HepG2 (cell line): Measurements from ENCODE around the gene TMEM260. TPM values are rescaled to one million over a fixed set of nuclear protein-coding genes. Genes with fewer than 3 reads are reported as not detected.

ENCODE experiments used
- ARHGAP35 ChIP-seq: sonication (generic); formaldehyde crosslinking; IDR thresholded peaks from 2 replicates; pipeline ENCODE4 v1.9.0; 2022; ENCODE audit warnings: mild to moderate bottlenecking, inconsistent platforms, moderate library complexity, missing genetic modification reagents, borderline replicate concordance
- ATF7 ChIP-seq, 2 experiments: fragments of 450-650 bp in 1 of 2; sonication (generic) in 1 of 2; formaldehyde crosslinking in 1 of 2; IDR thresholded peaks; 2 replicates each; pipeline versions ENCODE4 v1.4.0 to v1.6.1; 2016 to 2020; ENCODE audit warnings: antibody characterized with exemption in 1 of 2, mild to moderate bottlenecking in 1 of 2, missing genetic modification reagents in 1 of 2
- CENPBD1 ChIP-seq: sonication (generic); formaldehyde crosslinking; IDR thresholded peaks from 2 replicates; pipeline ENCODE4 v1.8.0; 2022; ENCODE audit warnings: missing genetic modification reagents, low read depth, mild to moderate bottlenecking, borderline replicate concordance
- KLF13 ChIP-seq: sonication (generic); formaldehyde crosslinking; IDR thresholded peaks from 2 replicates; pipeline ENCODE4 v1.4.0; 2020; ENCODE audit warnings: mild to moderate bottlenecking, missing genetic modification reagents
- KMT2B ChIP-seq: IDR thresholded peaks from 2 replicates; pipeline ENCODE4 v1.6.1; 2016; ENCODE audit warnings: missing genetic modification reagents, missing compliant biosample characterization
- MAZ ChIP-seq, 2 experiments: sonication (generic) in 1 of 2; formaldehyde crosslinking in 1 of 2; IDR thresholded peaks; 2 replicates each; pipeline versions ENCODE4 v1.5.0 to v1.6.1; 2012 to 2020; ENCODE audit warnings: low read depth in 2 of 2, mild to moderate bottlenecking in 2 of 2, borderline replicate concordance in 1 of 2, improper control_type of control experiment in 1 of 2, low read length in 1 of 2, missing genetic modification reagents in 1 of 2, moderate library complexity in 1 of 2
- NFE2L1 ChIP-seq: sonication (generic); formaldehyde crosslinking; IDR thresholded peaks from 2 replicates; pipeline ENCODE4 v1.4.0; 2020; ENCODE audit warnings: missing genetic modification reagents, mild to moderate bottlenecking, borderline replicate concordance
- SAP130 ChIP-seq: IDR thresholded peaks from 2 replicates; pipeline ENCODE4 v1.6.1; 2016; ENCODE audit warnings: low read depth
- STAT6 ChIP-seq: sonication (generic); formaldehyde crosslinking; IDR thresholded peaks from 2 replicates; pipeline ENCODE4 v1.4.0; 2020; ENCODE audit warnings: missing genetic modification reagents, mild to moderate bottlenecking, borderline replicate concordance
- TFDP2 ChIP-seq: sonication (generic); formaldehyde crosslinking; IDR thresholded peaks from 2 replicates; pipeline ENCODE4 v1.4.0; 2020; ENCODE audit warnings: missing genetic modification reagents
- WIZ ChIP-seq: sonication (generic); formaldehyde crosslinking; IDR thresholded peaks from 2 replicates; pipeline ENCODE4 v1.5.1; 2020; ENCODE audit warnings: mild to moderate bottlenecking, missing genetic modification reagents
- ZFY ChIP-seq: sonication (generic); formaldehyde crosslinking; IDR thresholded peaks from 2 replicates; pipeline ENCODE4 v1.4.0; 2020; ENCODE audit warnings: missing genetic modification reagents
- ZNF160 ChIP-seq: sonication (generic); formaldehyde crosslinking; IDR thresholded peaks from 2 replicates; pipeline ENCODE4 v1.8.0; 2022; ENCODE audit warnings: mild to moderate bottlenecking, inconsistent platforms, missing genetic modification reagents
- ZNF343 ChIP-seq: sonication (generic); formaldehyde crosslinking; IDR thresholded peaks from 2 replicates; pipeline ENCODE4 v1.4.0; 2020; ENCODE audit warnings: mild to moderate bottlenecking, missing genetic modification reagents
- ZNF513 ChIP-seq: sonication (generic); formaldehyde crosslinking; conservative IDR thresholded peaks from 2 replicates; pipeline ENCODE4 v1.5.0; 2020; ENCODE audit warnings: missing genetic modification reagents
- ZNF569 ChIP-seq: sonication (generic); formaldehyde crosslinking; IDR thresholded peaks from 2 replicates; pipeline ENCODE4 v1.5.0; 2020; ENCODE audit warnings: mild to moderate bottlenecking, missing genetic modification reagents, moderate library complexity, borderline replicate concordance
- polyA plus RNA-seq, 8 experiments: library from polyadenylated mRNA; depleted of rRNA in 3 of 8; stranded (reverse) in 7 of 8; unstranded in 1 of 8; fragments of >200 nt; fragmentation: Illumina TruSeq in 4 of 8; extraction: Trizol in 4 of 8; gene quantifications; 2 replicates each; pipeline versions ENCODE4 v1.2.1 to v1.2.3, GENCODE V29; 2011 to 2016; ENCODE audit warnings: low read depth in 4 of 8, missing spikeins in 1 of 8, mixed read lengths in 1 of 8; ENCODE audit not compliant: insufficient read depth in 1 of 8
- total RNA-seq, 5 experiments: library from RNA; depleted of rRNA; stranded (reverse); fragments of >200 nt; fragmentation: Illumina TruSeq; extraction: Trizol; gene quantifications; 2 replicates each; pipeline ENCODE4 v1.2.3, GENCODE V29; 2016; ENCODE audit warnings: low read depth in 1 of 5
- TF ChIP-seq, protein P1 (sequence below): sonication (generic); formaldehyde crosslinking; IDR thresholded peaks from 2 replicates; pipeline ENCODE4 v1.4.0; 2020; ENCODE audit warnings: mild to moderate bottlenecking, missing genetic modification reagents
- TF ChIP-seq, protein P2 (sequence below): sonication (generic); formaldehyde crosslinking; IDR thresholded peaks from 2 replicates; pipeline ENCODE4 v1.5.0; 2020; ENCODE audit warnings: mild to moderate bottlenecking, missing genetic modification reagents

TMEM260 gene
- total and polyA plus RNA-seq, 2 of the 13 experiments (the other 11 are each of a cell fraction or from before 2014, with no cell fraction given), result 7.7 to 9.3 TPM

- TF ChIP-seq MAZ (IDR thresholded peaks at IDR 0.05; ENCODE audit: borderline replicate concordance, low read depth, low read length), result peak; percentile 37; the same call in 1 of the 2 replicates
- peak; percentile 39; the same call in 1 of the 2 replicates for TF ChIP-seq MAZ (CRISPR knock-in tag; IDR thresholded peaks at IDR 0.05; ENCODE audit: low read depth)
- peak; percentile 87 for TF ChIP-seq ZFY
- no peak for TF ChIP-seq KLF13 (CRISPR knock-in tag)
- no peak for TF ChIP-seq CENPBD1
- no peak for TF ChIP-seq NFE2L1 (CRISPR knock-in tag)
- 0 out of 2 replicates have a peak, but pooled peaks have one; percentile 62 for TF ChIP-seq ARHGAP35 (CRISPR knock-in tag)
- no peak for TF ChIP-seq ZNF513 (CRISPR knock-in tag)
- peak; percentile 73; the same call in 1 of the 2 replicates for TF ChIP-seq ZNF343 (CRISPR knock-in tag)
- peak; percentile 89 for TF ChIP-seq SAP130 (CRISPR knock-in tag)
- TF ChIP-seq STAT6 (CRISPR knock-in tag), result no peak
- TF ChIP-seq, protein P1, sequence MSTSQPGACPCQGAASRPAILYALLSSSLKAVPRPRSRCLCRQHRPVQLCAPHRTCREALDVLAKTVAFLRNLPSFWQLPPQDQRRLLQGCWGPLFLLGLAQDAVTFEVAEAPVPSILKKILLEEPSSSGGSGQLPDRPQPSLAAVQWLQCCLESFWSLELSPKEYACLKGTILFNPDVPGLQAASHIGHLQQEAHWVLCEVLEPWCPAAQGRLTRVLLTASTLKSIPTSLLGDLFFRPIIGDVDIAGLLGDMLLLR (CRISPR knock-in tag), result no peak
- TF ChIP-seq ZNF160 (CRISPR knock-in tag), result no peak
- no peak for TF ChIP-seq WIZ (CRISPR knock-in tag)
- TF ChIP-seq, protein P2, sequence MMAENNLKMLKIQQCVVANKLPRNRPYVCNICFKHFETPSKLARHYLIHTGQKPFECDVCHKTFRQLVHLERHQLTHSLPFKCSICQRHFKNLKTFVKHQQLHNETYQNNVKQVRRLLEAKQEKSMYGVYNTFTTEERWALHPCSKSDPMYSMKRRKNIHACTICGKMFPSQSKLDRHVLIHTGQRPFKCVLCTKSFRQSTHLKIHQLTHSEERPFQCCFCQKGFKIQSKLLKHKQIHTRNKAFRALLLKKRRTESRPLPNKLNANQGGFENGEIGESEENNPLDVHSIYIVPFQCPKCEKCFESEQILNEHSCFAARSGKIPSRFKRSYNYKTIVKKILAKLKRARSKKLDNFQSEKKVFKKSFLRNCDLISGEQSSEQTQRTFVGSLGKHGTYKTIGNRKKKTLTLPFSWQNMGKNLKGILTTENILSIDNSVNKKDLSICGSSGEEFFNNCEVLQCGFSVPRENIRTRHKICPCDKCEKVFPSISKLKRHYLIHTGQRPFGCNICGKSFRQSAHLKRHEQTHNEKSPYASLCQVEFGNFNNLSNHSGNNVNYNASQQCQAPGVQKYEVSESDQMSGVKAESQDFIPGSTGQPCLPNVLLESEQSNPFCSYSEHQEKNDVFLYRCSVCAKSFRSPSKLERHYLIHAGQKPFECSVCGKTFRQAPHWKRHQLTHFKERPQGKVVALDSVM (CRISPR knock-in tag), result peak; percentile 70; the same call in 1 of the 2 replicates
- TF ChIP-seq KMT2B (CRISPR knock-in tag), result peak; percentile 94
- no peak for TF ChIP-seq TFDP2 (CRISPR knock-in tag)
- peak; percentile 74 for TF ChIP-seq ATF7 (IDR thresholded peaks at IDR 0.05)
- TF ChIP-seq ATF7 (CRISPR knock-in tag; IDR thresholded peaks at IDR 0.05), result no peak
- no peak for TF ChIP-seq ZNF569 (CRISPR knock-in tag)
Measured at GRCh38 chr14:56579345-56580220, at the start of gene TMEM260 (continued).
